ENCODE results near the gene IPO7.

Gene IPO7

GRCh38 chr11:9490376-9490775, 105.9 kb downstream of the IPO7 start:
- DNase-seq: no peak

- DNase-seq: no peak
These were observed 109.0 kb downstream of the IPO7 start for GRCh38 chr11:9493492-9493891.

- no peak for DNase-seq
These were observed 109.9 kb downstream of the IPO7 start for GRCh38 chr11:9494316-9494715.

GRCh38 chr11:9495803-9496514, 111.5 kb downstream of the IPO7 start:
- DNase-seq: no peak

Measured in anterior cingulate cortex (tissue), 58 donors.